Natural killer cell (primary cell): ENCODE data around the gene KCNJ8. TPM values are rescaled to one million over a fixed set of nuclear protein-coding genes. Genes with fewer than 3 reads are reported as not detected.

Experiments
- ATAC-seq, 3 donors: fragments of 150-1000 bp in 2 of 3; fragments of 200-7000 bp in 1 of 3; cut with Tn5 transposase; 1 replicate in 1 of 3; 2 replicates in 2 of 3; pipeline ENCODE4 v1.10.0; 2021; ENCODE audit warnings: mild to moderate bottlenecking in 2 of 3, moderate library complexity in 2 of 3
- DNase-seq, 2 donors: peaks; one replicate each; pipeline versions ENCODE4 v3.0.0 to v3.0.0-alpha.2; 2013 to 2021; ENCODE audit warnings: mixed read lengths in 1 of 2
- H3K27ac ChIP-seq: one replicate; pipeline ENCODE4 v1.5.1; 2013; ENCODE audit warnings: mild to moderate bottlenecking, low read length
- H3K27me3 ChIP-seq: one replicate; pipeline ENCODE4 v1.6.1; 2013; ENCODE audit warnings: low read length; ENCODE audit not compliant: control insufficient read depth, insufficient read depth
- H3K36me3 ChIP-seq: one replicate; pipeline ENCODE4 v1.6.1; 2013; ENCODE audit warnings: low read length; ENCODE audit not compliant: control insufficient read depth, insufficient read depth
- H3K4me1 ChIP-seq: one replicate; pipeline ENCODE4 v1.6.1; 2013; ENCODE audit warnings: low read length; ENCODE audit not compliant: control insufficient read depth, insufficient read depth
- H3K4me3 ChIP-seq: one replicate; pipeline ENCODE4 v1.5.1; 2013; ENCODE audit warnings: low read length
- H3K9me3 ChIP-seq: one replicate; pipeline ENCODE4 v1.6.1; 2013; ENCODE audit warnings: low read length; ENCODE audit not compliant: control insufficient read depth, insufficient read depth
- H3K27ac Mint-ChIP-seq, 2 donors: one replicate each; pipeline ENCODE4 v1.8.0; 2022; ENCODE audit warnings: mild to moderate bottlenecking in 2 of 2, mixed read lengths in 2 of 2, moderate library complexity in 1 of 2
- H3K27me3 Mint-ChIP-seq, 2 donors: one replicate each; pipeline ENCODE4 v1.8.0; 2022; ENCODE audit warnings: low read depth in 2 of 2, mixed read lengths in 2 of 2
- H3K36me3 Mint-ChIP-seq: one replicate; pipeline ENCODE4 v1.8.0; 2022; ENCODE audit warnings: mixed read lengths
- H3K4me1 Mint-ChIP-seq, 2 donors: one replicate each; pipeline ENCODE4 v1.8.0; 2022; ENCODE audit warnings: mixed read lengths in 2 of 2
- H3K4me3 Mint-ChIP-seq: one replicate; pipeline ENCODE4 v1.8.0; 2022; ENCODE audit warnings: mild to moderate bottlenecking, moderate library complexity, mixed read lengths
- H3K9me3 Mint-ChIP-seq, 2 donors: one replicate each; pipeline ENCODE4 v1.8.0; 2022; ENCODE audit warnings: mixed read lengths in 2 of 2
- WGBS: methylation state at CpG from one replicate; pipeline ENCODE4 v1.1.7; 2013; ENCODE audit warnings: missing lambda C conversion rate; ENCODE audit not compliant: insufficient coverage; 5-methylcytosine and 5-hydroxymethylcytosine counted together
- intact Hi-C: fragments of 100-400 bp; cut with micrococcal nuclease; formaldehyde crosslinking; loops from one replicate; pipeline ENCODE4 v1.14.2; 2022
- total RNA-seq, 4 donors: library from RNA; stranded (reverse); fragments of 120-200 nt in 1 of 4; gene quantifications; one replicate each; pipeline versions ENCODE4 v1.2.3 to v1.2.4, GENCODE V29; 2013 to 2022
- TF ChIP-seq, protein P1 (sequence below): fragments of 200-600 bp; IDR thresholded peaks from one replicate; pipeline ENCODE4 v1.8.0; 2022; ENCODE audit warnings: antibody characterized with exemption

KCNJ8 gene
- total RNA-seq, 3 donors from 2014 or later (not counting 1 experiment from before 2014, with no cell fraction given) = not detected

GRCh38 chr12:21818627-21819026 is 44.1 kb upstream of the KCNJ8 start:
- Mint-ChIP-seq H3K4me1 (no peaks in the 10 kb centered on the region), H3K27ac (no peak overlapping the region), H3K36me3 (no peaks in the 10 kb centered on the region), H3K9me3 (peaks cover 5 to 8% of the 10 kb centered on the region in 2 donors), H3K27me3 (no peaks in the 10 kb centered on the region), H3K4me3 (no peak overlapping the region)
- Histone ChIP-seq H3K36me3 (no peaks in the 10 kb centered on the region), H3K27me3 (no peaks in the 10 kb centered on the region), H3K27ac (no peak overlapping the region), H3K4me3 (no peak overlapping the region), H3K9me3 (no peaks in the 10 kb centered on the region), H3K4me1 (no peaks in the 10 kb centered on the region)
- WGBS = 72% methylated on average over 2 of the region's 2 CpGs
- DNase-seq = no peak
- TF ChIP-seq, protein P1, sequence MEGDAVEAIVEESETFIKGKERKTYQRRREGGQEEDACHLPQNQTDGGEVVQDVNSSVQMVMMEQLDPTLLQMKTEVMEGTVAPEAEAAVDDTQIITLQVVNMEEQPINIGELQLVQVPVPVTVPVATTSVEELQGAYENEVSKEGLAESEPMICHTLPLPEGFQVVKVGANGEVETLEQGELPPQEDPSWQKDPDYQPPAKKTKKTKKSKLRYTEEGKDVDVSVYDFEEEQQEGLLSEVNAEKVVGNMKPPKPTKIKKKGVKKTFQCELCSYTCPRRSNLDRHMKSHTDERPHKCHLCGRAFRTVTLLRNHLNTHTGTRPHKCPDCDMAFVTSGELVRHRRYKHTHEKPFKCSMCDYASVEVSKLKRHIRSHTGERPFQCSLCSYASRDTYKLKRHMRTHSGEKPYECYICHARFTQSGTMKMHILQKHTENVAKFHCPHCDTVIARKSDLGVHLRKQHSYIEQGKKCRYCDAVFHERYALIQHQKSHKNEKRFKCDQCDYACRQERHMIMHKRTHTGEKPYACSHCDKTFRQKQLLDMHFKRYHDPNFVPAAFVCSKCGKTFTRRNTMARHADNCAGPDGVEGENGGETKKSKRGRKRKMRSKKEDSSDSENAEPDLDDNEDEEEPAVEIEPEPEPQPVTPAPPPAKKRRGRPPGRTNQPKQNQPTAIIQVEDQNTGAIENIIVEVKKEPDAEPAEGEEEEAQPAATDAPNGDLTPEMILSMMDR = no peak
- intact Hi-C loops = no loop called here
- ATAC-seq = no peak

- WGBS = no CpG with 5 or more reads among the region's 1 CpG
- no peaks in the 10 kb centered on the region for H3K27me3 ChIP-seq
- Mint-ChIP-seq H3K27ac (no peak overlapping the region), H3K36me3 (no peaks in the 10 kb centered on the region), H3K9me3 (peaks cover 3 to 8% of the 10 kb centered on the region in 2 donors), H3K27me3 (no peaks in the 10 kb centered on the region), H3K4me1 (no peaks in the 10 kb centered on the region), H3K4me3 (no peak overlapping the region)
- TF ChIP-seq, protein P1 = no peak
- intact Hi-C loops = no loop called here
- H3K27ac ChIP-seq = no peak overlapping the region
- H3K4me1 ChIP-seq = no peaks in the 10 kb centered on the region
- ATAC-seq (no peak), DNase-seq (no peak)
- no peak overlapping the region for H3K4me3 ChIP-seq
- H3K36me3 ChIP-seq = no peaks in the 10 kb centered on the region
- H3K9me3 ChIP-seq = no peaks in the 10 kb centered on the region
Measured at GRCh38 chr12:21815306-21816062, 41.0 kb upstream of the KCNJ8 start.

DNA sequence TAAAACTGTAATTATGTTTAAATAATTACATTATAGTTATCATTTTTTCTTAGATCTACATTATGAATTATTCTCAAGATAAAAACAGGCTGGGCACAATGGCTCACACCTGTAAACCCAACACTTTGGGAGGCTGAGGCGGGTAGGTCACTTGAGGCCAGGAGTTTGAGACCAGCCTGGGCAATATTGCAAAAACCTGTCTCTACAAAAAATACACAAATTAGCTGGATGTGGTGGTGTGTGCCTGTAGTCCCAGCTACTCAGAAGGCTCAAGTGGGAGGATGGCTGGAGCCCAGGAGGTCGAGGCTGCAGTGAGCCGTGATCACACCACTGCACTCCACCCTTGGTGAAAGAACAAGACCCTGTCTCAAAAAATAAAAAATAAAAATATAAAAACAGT is 40.3 kb upstream of the KCNJ8 start:
- TF ChIP-seq, protein P1 = no peak
- no peaks in the 10 kb centered on the region for H3K4me1 ChIP-seq
- no peaks in the 10 kb centered on the region for H3K9me3 ChIP-seq
- no peaks in the 10 kb centered on the region for H3K36me3 ChIP-seq
- WGBS = 92% methylated on average over 3 of the region's 3 CpGs
- H3K9me3 Mint-ChIP-seq = peaks cover 3 to 8% of the 10 kb centered on the region in 2 donors
- no peaks in the 10 kb centered on the region for H3K27me3 ChIP-seq
- intact Hi-C loops = no loop called here
- ATAC-seq (no peak), DNase-seq (no peak)
- no peaks in the 10 kb centered on the region for H3K27me3 Mint-ChIP-seq
- no peak overlapping the region for H3K4me3 ChIP-seq
- H3K4me1 Mint-ChIP-seq = no peaks in the 10 kb centered on the region
- H3K27ac Mint-ChIP-seq = no peak overlapping the region
- no peak overlapping the region for H3K27ac ChIP-seq
- no peaks in the 10 kb centered on the region for H3K36me3 Mint-ChIP-seq
- no peak overlapping the region for H3K4me3 Mint-ChIP-seq

DNA sequence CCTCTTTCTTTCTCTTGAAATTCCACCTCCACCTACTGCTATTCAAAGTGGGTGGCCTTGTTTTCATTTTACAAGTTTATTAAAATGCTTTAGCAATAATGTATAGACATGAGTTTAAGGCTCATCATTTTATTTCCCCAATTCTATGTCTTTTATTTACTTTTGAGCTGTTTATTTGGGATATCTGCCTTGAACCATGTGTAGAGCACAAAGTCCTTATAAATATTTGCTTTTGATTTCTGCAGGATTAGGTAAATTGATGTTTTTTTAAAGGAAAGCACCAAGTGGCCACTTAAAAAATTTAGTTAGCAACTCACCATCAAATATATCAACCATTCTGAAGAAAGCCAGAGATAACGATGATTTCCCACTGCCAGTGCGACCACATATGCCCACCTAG is 39.8 kb upstream of the KCNJ8 start:
- Histone ChIP-seq H3K9me3 (no peaks in the 10 kb centered on the region), H3K27me3 (no peaks in the 10 kb centered on the region), H3K36me3 (no peaks in the 10 kb centered on the region), H3K4me3 (no peak overlapping the region), H3K27ac (no peak overlapping the region), H3K4me1 (no peaks in the 10 kb centered on the region)
- H3K27me3 Mint-ChIP-seq = no peaks in the 10 kb centered on the region
- WGBS = 85% methylated on average over 2 of the region's 2 CpGs
- no peaks in the 10 kb centered on the region for H3K36me3 Mint-ChIP-seq
- no peak overlapping the region for H3K4me3 Mint-ChIP-seq
- H3K4me1 Mint-ChIP-seq = no peaks in the 10 kb centered on the region
- TF ChIP-seq, protein P1 = no peak
- H3K9me3 Mint-ChIP-seq = peaks cover 3 to 8% of the 10 kb centered on the region in 2 donors
- ATAC-seq (no peak), DNase-seq (no peak)
- intact Hi-C loops = no loop called here
- H3K27ac Mint-ChIP-seq = no peak overlapping the region
